Effector CD8-positive, alpha-beta T cell (primary cell): ENCODE results near the gene TBX18.

ENCODE experiments used
- DNase-seq: peaks from one replicate; lab custom pipeline; 2025; lab: John Stamatoyannopoulos, UW

TBX18 gene

DNA sequence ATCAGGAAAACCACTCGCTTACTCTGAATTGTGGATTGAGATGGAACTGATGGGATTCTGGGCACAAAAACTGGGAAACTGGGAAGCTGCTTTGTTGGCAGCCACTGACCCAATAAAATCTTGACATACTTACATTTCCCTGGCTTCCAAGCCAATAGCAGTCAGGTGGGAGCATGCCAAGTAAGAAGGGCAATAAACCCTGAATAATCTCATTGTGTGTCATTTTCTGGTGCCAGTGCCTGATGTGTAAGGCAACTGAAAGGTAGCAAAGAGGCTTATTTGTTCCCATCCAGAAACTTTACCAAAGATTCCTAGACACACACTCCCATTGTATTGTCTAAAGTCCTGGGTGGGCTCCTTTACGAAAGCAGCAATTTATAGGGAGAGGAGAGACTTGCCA is 93.2 kb downstream of the TBX18 start:
- DNase-seq: no peak

DNA sequence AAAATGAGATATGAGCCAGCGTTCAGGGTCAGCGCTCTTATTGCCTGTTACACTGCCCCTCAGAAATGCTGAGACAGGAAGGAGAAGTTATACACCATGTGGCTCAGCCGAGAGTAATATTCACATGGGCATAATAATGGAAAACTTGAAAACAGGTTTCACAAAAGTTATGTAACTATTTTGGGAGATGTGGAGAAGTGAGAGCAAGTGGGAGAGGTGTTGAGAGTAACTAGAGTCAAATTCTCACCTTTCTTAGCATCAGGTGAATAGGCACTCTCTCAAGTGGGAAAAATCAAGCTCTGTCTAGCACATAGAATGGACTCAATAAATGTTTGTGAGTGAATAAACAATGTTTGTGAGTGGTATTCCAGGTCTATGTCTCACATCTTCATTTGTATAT is 94.5 kb downstream of the TBX18 start:
- no peak for DNase-seq

DNA sequence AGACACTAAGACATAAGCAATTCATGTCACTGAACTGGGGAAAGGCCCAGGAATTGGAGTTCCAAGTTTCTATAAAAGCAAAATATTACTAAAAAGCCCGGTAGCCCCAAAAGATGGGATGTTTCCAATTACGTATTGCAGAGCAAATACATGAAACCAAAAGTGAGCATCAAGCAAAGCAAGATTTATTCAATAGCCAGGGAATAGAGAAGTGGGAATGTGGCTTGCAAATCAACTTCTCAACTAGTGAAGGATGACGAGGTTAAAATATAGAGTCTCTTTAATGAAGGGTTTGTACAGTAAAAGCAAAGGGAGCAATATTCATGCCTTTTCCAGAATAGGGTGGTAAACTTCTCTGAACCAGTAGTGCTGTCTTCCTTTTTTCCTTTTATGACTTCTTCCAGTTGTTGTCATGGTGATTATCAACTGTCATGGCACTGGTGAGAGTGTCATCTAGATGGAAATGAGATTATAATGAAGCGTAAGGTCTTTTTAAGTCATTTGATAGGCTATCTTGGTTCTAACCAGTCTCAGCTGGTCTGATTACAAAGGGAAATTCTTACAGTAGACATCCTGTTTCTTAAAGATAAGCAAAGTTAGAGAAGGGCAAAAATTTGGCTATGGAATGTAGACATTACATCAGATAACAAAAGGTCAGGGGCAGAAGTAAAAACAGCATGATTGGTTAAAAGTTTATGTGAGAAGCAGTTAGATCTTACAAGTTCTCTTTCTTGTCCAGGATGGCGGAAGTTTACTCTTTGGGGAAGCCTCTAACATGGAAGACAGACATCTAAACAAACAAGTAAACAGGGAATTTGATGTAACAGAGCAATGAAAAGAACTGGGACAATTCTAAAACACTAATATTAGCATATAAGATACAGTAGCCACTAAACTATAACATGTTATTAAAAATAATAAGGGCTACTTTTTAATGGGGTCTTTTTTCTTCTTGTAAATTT is 96.9 kb downstream of the TBX18 start:
- DNase-seq: no peak

DNA sequence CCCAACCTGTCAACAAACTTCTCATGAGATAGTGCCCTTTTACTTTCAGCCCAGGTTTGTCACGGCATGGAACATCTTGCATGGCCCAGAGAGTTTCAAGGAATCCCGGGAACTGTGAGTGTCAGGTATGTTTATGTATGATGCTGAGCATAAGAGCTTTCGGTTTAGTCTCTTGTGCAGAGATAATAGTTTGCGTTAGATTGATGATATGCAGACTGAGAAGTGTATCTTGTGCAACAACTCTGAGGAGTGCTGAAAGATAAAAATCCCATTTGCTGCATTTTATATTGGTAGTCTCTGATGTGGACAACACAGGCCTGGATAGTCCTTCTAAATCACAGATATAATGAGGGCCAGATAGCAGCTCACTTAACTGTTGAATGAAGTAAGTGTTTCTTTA is 99.0 kb downstream of the TBX18 start:
- DNase-seq: no peak

DNA sequence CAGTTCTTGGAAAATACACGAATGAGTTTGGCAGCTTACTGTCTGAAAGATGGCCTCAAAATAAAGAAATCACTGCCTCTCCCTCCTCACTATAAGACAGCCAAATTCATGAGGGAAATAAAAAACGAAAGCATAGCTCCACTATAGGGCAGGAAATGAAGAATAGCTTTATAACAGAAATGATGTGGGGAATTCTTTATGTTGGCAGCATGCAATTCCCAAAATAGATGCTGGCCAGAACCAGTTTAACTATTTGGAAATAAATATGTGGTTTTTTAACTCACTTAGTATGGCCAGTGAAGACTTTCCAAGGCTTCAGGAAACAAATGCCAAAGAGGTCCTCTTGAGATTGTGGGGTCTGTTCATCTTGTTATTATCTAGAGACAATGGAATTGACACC is 100.5 kb downstream of the TBX18 start:
- DNase-seq: no peak

DNA sequence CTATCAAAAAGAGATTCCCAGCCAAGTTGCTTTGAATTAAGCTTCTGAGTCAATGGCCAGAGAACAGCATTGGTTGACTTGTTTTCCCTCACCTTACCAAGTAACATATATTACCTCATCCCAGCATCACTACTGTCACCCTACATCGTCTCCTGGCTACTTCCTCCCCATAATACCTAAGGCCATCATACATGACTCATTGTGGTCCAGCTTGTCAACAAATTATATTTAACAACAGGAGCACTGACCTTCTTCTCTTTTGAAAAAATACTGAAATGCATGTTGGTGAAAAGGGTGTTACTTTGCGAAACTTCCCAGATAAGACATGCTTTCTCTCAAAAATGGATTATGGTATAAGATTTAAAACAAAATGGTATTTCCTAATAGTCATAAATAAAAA is 106.9 kb downstream of the TBX18 start:
- no peak for DNase-seq

DNA sequence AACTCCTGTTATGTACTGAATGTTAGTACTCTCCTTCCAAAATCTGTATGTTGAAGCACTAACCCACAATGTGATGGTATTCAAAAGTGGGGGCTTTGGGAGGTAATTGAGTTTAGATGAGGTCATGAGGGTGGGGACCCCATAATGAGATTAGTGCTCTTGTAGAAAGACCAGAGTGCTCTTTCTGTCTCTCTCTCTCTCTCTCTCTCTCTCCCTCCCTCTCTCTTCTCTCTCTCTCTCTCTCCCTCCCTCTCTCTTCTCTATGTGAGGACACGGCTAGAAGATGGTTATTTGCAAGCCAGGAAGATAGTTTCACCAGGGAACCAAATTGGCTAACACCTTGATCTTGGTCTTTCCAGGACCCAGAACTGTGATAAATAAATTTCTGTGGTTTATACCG is 107.4 kb downstream of the TBX18 start:
- no peak for DNase-seq

DNA sequence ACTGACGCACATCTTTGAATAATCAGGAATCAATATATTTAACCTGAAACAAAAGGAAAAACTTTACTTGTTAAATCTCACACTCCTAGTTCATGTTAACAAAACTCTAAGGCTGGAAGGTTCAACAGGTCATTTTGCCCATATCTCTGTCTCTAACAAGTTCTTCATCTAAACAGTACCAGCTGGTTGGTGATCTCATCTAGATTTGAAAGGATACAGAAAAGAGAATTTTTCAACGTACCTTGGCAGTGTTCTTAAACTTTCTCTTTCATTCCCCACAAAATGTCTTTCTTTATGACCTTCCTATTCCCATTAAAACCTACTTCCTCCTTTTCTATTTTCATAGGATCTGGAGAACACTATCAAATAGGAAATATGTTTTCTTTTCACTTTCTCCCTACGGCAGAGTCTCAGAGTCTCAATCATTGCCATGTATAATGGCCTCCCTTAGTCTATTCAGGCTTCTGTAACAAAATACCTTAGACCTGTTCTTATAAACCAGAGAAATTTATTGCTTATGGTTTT is 111.3 kb downstream of the TBX18 start:
- no peak for DNase-seq

DNA sequence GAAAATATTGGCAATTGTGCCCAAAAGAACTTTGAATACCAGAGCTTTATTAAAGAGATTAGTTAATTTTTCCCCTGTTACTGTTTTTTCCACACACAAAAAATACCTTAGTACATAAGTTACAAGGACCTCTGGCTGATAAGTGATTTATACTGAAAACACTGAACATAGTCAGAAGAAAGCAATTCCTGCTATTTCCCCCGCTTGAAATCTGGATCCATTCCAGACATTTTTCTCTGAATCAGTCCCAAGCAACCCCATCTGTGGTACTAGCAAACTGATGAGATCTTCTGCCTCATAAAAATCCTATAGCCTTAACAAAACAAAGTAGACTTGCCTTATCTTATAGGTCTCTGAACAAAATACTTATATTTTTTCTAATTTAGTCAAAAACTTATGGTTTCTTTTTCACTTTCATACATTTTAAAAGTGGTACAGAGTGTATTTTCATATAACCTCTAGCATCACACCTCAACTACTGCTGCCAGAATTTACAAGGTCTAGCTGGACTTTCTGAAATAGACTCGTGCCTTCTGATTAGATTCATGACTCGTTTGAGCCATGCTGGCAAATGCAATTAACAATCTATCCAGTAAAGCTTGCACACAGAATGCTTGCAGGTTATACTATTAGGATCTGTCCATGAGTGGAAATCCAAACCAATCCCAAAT is 111.9 kb downstream of the TBX18 start:
- DNase-seq: no peak

DNA sequence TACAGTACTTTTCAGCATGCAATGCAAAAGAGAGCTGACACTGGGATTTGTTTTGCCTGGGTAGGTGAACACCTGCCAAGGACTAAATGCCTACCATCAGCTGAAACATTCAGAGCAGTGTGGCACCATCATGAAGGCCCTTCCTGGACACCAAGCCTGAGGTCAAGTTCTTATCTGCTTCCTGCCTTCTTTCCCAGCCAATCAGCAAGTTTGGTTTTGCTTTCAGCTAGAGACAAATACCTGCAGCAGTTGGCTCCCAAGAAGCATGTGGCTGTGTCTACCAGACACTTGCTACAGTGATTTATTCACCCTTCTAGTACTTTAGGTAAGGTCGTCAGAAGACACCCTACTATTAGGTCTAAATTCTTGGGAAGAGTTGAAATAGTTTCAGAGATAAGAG is 112.8 kb downstream of the TBX18 start:
- DNase-seq: no peak

DNA sequence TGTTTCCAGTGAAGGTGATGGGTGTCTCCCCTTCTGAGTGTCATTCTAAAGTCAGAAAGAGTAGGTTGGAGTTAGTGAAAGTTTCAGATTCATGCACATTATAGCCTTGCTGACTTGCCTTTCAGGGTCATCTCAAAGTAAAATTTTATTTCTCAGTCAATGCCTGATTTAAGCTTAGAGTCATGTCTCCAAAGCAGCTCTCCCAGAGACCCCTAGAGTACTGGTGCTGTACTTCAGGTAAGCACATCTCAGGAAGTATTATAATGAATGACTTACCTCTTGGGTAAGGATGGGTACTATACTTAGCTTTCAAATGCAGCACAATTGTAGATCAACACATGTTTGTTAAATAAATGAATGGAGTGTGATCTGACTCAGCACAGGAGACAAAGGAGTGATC is 116.0 kb downstream of the TBX18 start:
- no peak for DNase-seq

DNA sequence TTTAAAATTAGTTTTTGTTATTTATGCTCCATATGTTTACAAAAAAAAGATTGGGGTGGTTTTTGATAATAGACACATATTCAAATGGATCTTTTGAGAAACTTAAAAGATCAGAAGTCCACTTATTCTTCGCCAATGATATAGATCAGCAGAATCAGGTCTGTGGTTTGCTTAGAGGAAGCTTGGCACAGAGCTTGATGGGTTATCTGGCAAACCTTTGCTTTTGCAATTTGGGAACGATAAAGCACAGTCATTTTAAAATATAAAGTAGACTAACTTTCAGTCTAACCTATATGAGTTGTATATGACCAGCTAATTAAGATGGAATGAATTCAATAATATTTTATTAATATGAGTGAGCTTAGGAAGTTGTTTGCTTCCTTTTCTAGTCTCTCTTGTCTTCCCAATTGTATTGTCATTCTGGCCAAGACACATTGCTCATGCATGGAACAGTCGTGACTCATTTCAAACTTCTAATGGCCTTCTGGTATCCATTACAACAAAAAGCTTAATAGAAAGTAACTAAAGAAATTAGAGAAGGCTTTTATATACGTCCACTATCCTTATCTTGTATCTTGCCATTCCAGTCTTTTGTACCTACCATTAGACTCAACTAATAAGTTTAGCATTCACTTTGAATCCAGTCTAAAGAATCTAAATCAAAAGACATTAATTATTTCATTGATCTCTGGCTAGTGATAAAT is 118.7 kb downstream of the TBX18 start:
- DNase-seq: no peak

DNA sequence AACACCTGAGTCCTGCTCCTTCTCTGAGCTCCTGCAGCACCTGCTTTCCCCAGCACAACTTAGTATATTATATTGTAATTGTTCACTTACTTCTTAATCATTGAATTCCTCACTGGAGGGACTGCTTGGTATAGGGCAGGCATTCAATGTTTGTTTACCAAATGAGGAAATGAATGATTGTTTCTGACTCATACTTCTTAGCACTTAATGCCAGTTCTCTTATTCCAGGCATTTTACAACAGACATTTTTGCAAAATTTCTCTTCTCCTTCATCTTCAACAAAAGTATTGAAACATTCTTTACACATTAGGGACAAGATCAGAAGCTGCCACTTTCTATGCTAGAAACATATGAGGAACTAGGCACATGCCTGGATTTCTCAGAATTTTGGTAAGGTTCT is 119.4 kb downstream of the TBX18 start:
- DNase-seq: no peak

DNA sequence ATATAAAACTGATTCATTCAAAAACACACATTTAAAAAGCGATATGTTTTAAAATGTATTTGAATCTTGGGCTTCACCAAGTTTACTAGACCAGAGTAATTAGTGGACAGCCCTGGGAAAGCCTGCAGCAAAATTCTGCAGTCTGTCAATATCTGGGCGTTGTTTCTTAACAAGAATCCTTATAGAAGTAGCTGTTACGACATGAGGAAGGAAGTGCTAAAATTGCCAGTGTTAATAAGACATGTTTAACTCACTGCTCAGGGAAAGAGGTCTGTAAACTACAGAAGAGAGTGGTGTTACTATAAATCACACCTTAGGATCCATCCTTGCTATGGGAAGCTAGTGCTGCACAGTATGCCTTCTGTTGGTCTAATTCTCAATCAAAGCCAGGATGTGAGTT is 120.6 kb downstream of the TBX18 start:
- DNase-seq: no peak

DNA sequence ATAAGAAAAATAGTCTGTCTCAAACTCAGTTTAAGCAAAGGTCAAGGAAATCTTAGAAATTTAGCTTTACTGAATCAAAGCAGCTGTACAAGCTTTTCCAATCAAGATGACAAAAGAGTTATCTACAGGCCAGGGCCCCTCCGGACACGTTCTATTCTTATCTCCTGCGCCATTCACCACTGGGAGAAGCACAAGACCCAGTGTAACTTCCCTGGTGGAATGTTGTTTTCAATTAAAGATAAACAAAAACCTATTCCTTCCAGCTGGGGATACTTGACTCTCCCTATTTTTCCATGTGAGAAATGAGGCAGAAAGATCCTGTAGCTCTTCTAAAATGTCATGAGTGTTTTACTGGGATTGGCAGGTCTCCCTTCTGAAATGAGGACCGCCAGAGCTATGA is 123.3 kb downstream of the TBX18 start:
- DNase-seq: no peak

DNA sequence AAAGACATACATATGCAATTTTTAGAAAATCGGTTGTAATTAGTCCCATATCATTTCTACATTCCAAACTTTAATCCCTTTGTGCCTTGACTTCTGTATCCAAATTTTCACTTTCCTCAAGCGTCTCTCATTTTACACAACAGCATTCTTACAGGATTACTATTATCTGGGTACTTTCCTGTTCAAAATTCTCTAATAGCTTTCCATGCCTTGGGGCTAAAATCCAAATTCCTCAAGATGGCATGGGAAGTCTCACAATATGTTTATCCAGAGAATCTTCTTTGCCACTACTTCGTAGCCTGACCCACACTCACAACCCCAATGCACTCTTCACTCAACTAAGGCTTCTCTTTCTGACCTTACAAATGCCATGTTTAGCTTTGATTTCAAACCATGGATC is 125.0 kb downstream of the TBX18 start:
- DNase-seq: no peak

DNA sequence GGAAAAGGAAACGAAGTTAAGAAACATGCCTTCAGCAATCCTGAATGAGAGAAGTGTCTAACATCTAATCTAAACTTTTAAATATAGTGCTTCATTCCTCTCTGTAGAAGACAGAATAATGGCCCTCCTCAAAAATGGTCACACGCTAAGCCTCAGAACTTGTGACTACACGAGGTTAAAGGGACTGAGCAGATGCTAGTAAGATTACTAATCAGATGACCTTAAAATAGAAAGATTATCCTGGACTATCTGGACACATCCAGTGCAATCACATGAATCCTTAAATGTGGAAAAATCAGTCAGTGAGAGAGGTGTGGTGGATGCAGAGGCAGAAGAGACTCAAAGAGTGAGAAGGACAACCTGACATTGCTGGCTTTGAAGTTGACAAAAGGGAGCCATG is 126.1 kb downstream of the TBX18 start:
- DNase-seq: no peak
